HG03045 (cell line): ENCODE data around the gene INTS6.
"Not testable (repeated sequence)": the region's sequence is repeated elsewhere in the genome, so short reads cannot be mapped to it uniquely, and the experiment has no call there.

Experiments
- ATAC-seq: cut with Tn5 transposase; IDR thresholded peaks from one replicate; pipeline ENCODE4 v1.9.1; 2021; ENCODE audit warnings: mild to moderate bottlenecking, moderate library complexity; ENCODE audit not compliant: unreplicated experiment

The INTS6 gene

GRCh38 chr13:51415339-51415738 lies 37.5 kb downstream of the INTS6 start:
- ATAC-seq = not testable (repeated sequence)

- ATAC-seq = no peak
These were observed 40.4 kb downstream of the INTS6 start for GRCh38 chr13:51412431-51412830.

GRCh38 chr13:51405176-51405575 lies 47.7 kb downstream of the INTS6 start:
- no peak for ATAC-seq

- ATAC-seq = no peak
These were observed 55.4 kb downstream of the INTS6 start for GRCh38 chr13:51397262-51397941.

GRCh38 chr13:51396352-51396751 lies 56.5 kb downstream of the INTS6 start:
- ATAC-seq = no peak

- ATAC-seq = no peak
These were observed 58.1 kb downstream of the INTS6 start for GRCh38 chr13:51394724-51395123.

GRCh38 chr13:51385114-51385513 lies 67.7 kb downstream of the INTS6 start:
- ATAC-seq = no peak

GRCh38 chr13:51380269-51380668 lies 72.6 kb downstream of the INTS6 start:
- ATAC-seq = no peak

- ATAC-seq = no peak
These were observed 79.4 kb downstream of the INTS6 start for GRCh38 chr13:51373451-51373850.

- no peak for ATAC-seq
These were observed 81.0 kb downstream of the INTS6 start for GRCh38 chr13:51371768-51372399.

GRCh38 chr13:51370811-51371210 lies 82.0 kb downstream of the INTS6 start:
- ATAC-seq = no peak

- ATAC-seq = no peak
These were observed 82.7 kb downstream of the INTS6 start for GRCh38 chr13:51370116-51370515.

GRCh38 chr13:51364404-51365008 lies 88.3 kb downstream of the INTS6 start:
- ATAC-seq = no peak

- ATAC-seq = no peak
These were observed 89.2 kb downstream of the INTS6 start for GRCh38 chr13:51363625-51364024.

GRCh38 chr13:51361106-51361505 lies 91.7 kb downstream of the INTS6 start:
- ATAC-seq = no peak

GRCh38 chr13:51360489-51360888 lies 92.3 kb downstream of the INTS6 start:
- no peak for ATAC-seq

- ATAC-seq = no peak
These were observed 93.5 kb downstream of the INTS6 start for GRCh38 chr13:51359352-51359751.

GRCh38 chr13:51357928-51358595 lies 94.8 kb downstream of the INTS6 start:
- no peak for ATAC-seq

- ATAC-seq = no peak
These were observed 97.6 kb downstream of the INTS6 start for GRCh38 chr13:51355217-51355616.

- no peak for ATAC-seq
These were observed 103.8 kb downstream of the INTS6 start for GRCh38 chr13:51349016-51349415.

- no peak for ATAC-seq
These were observed 104.5 kb downstream of the INTS6 start for GRCh38 chr13:51348069-51348967.
